Endothelial cell of umbilical vein (primary cell): ENCODE results near the gene STK24. TPM values are rescaled to one million over a fixed set of nuclear protein-coding genes. Genes with fewer than 3 reads are reported as not detected.
"Not testable (repeated sequence)": the region's sequence is repeated elsewhere in the genome, so short reads cannot be mapped to it uniquely, and the experiment has no call there.

Source experiments
- BruUV-seq: library from RNA; stranded (reverse); fragments of 400-500 nt; replicated peaks from 2 replicates; lab custom pipeline; 2021; lab: Mats Ljungman, UMichigan
- CTCF ChIA-PET: fragments of 300-600, 350-600 bp; sonication (Branson Sonifier 250); formaldehyde crosslinking; loops from one replicate; lab custom pipeline; 2021; ENCODE audit warnings: antibody characterized with exemption, inconsistent platforms; lab: Charles Lee
- POLR2A ChIA-PET: fragments of 300-600, 350-600 bp; sonication (Branson Sonifier 250); formaldehyde crosslinking; loops from one replicate; lab custom pipeline; 2021; ENCODE audit warnings: antibody characterized with exemption, inconsistent platforms; lab: Charles Lee
- DNase-seq: peaks from one replicate; pipeline ENCODE4 v3.0.0-alpha.2; 2011; ENCODE audit warnings: low read depth, low spot score
- FAIRE-seq: peaks from 2 replicates; lab custom pipeline; 2011; peaks lifted over from hg19 to GRCh38; lab: Jason Lieb, UNC
- H2AFZ ChIP-seq: 2 replicates; pipeline ENCODE4 v1.6.0; 2012; ENCODE audit warnings: low read depth, low read length, control low read depth, inconsistent platforms
- H3K27ac ChIP-seq: 2 replicates; pipeline ENCODE4 v1.5.1; 2011; ENCODE audit warnings: low read depth, mild to moderate bottlenecking, control low read depth, low read length, moderate library complexity; ENCODE audit not compliant: insufficient read depth
- H3K27me3 ChIP-seq, 2 experiments: 2 replicates each; pipeline versions ENCODE4 v1.6.0 to v1.6.1; 2011; ENCODE audit warnings: low read length in 2 of 2, mixed read lengths in 1 of 2; ENCODE audit not compliant: control insufficient read depth in 2 of 2, insufficient read depth in 2 of 2
- H3K36me3 ChIP-seq, 2 experiments: 2 replicates in 1 of 2; 3 replicates in 1 of 2; pipeline ENCODE4 v1.5.1; 2011; ENCODE audit warnings: low read length in 2 of 2, mild to moderate bottlenecking in 1 of 2, moderate library complexity in 1 of 2; ENCODE audit not compliant: control insufficient read depth in 2 of 2, insufficient read depth in 2 of 2; ENCODE audit errors: extremely low read depth in 1 of 2
- H3K4me1 ChIP-seq: 3 replicates; pipeline ENCODE4 v1.5.1; 2011; ENCODE audit warnings: mild to moderate bottlenecking, low read length; ENCODE audit not compliant: control insufficient read depth, insufficient read depth; ENCODE audit errors: extremely low read depth
- H3K4me2 ChIP-seq: 2 replicates; pipeline ENCODE4 v1.6.1; 2011; ENCODE audit warnings: low read length, control low read depth, mixed read lengths; ENCODE audit not compliant: insufficient read depth
- H3K4me3 ChIP-seq, 3 experiments: fragments of 200-600 bp in 1 of 3; sonication (generic), shearing (Covaris generic) in 1 of 3; replicated peaks in 1 of 3; 2 replicates each; pipeline ENCODE4 v1.5.1; 2011 to 2016; ENCODE audit warnings: control low read depth in 3 of 3, low read length in 3 of 3, mild to moderate bottlenecking in 2 of 3, inconsistent platforms in 1 of 3, low read depth in 1 of 3, moderate library complexity in 1 of 3; ENCODE audit not compliant: insufficient read depth in 1 of 3
- H3K79me2 ChIP-seq: 2 replicates; pipeline ENCODE4 v1.6.0; 2012; ENCODE audit warnings: low read length, inconsistent platforms; ENCODE audit not compliant: control insufficient read depth, insufficient read depth
- H3K9ac ChIP-seq: replicated peaks from 2 replicates; pipeline ENCODE3; 2011; ENCODE audit warnings: low read length, control low read depth; ENCODE audit not compliant: insufficient read depth; ENCODE audit errors: extremely low read depth
- H3K9me1 ChIP-seq: replicated peaks from 3 replicates; pipeline ENCODE4 v1.6.0; 2011; ENCODE audit warnings: mild to moderate bottlenecking, low read length; ENCODE audit not compliant: control insufficient read depth, insufficient read depth; ENCODE audit errors: extremely low read depth
- H3K9me3 ChIP-seq: replicated peaks from 2 replicates; pipeline ENCODE4 v1.5.1; 2012; ENCODE audit warnings: low read length, inconsistent platforms; ENCODE audit not compliant: control insufficient read depth, insufficient read depth
- H4K20me1 ChIP-seq: replicated peaks from 2 replicates; pipeline ENCODE3; 2011; ENCODE audit warnings: mild to moderate bottlenecking, low read length; ENCODE audit not compliant: control insufficient read depth, insufficient read depth; ENCODE audit errors: extremely low read depth
- dilution Hi-C: fragments of 300-500 bp; cut with MboI; formaldehyde crosslinking; loops from one replicate; pipeline ENCODE4 v1.15.0; 2019; ENCODE audit warnings: low sequenced_read_pairs; ENCODE audit not compliant: extremely low pct_ligation_motif_present
- intact Hi-C: fragments of 100-400 bp; cut with micrococcal nuclease; formaldehyde crosslinking; loops from one replicate; pipeline ENCODE4 v1.10.0; 2022
- polyA plus RNA-seq, 4 experiments: library from polyadenylated mRNA; depleted of rRNA in 3 of 4; stranded (reverse) in 3 of 4; unstranded in 1 of 4; fragments of >200 nt; gene quantifications; 2 replicates each; pipeline versions ENCODE4 v1.2.1 to v1.2.3, GENCODE V29; 2011 to 2012; ENCODE audit warnings: missing spikeins in 1 of 4
- total RNA-seq: library from RNA; stranded (reverse); gene quantifications from 2 replicates; pipeline ENCODE4 v1.2.3, GENCODE V29; 2021

The STK24 gene
- total and polyA plus RNA-seq, 2 donors (not counting 3 experiments of a cell fraction or from before 2014, with no cell fraction given) = 43.3 to 100 TPM

- H3K9ac ChIP-seq, dilution Hi-C loops, H3K9me1 ChIP-seq, DNase-seq, intact Hi-C loops, H3K4me2 ChIP-seq, H2AFZ ChIP-seq, H3K27me3 ChIP-seq, CTCF ChIA-PET, H3K4me1 ChIP-seq, H3K79me2 ChIP-seq, H3K27ac ChIP-seq, H3K9me3 ChIP-seq, H3K4me3 ChIP-seq, FAIRE-seq, BruUV-seq, H4K20me1 ChIP-seq, H3K36me3 ChIP-seq: not testable (repeated sequence)
- POLR2A ChIA-PET = interaction anchor here (0.7 kb wide), 1 partner anchor 17 kb away, joined by 3 read pairs; no protein-coding TSS in a partner anchor
Observed at GRCh38 chr13:98590471-98590870, 13.6 kb upstream of the STK24 start.

GRCh38 chr13:98589516-98589915, 12.6 kb upstream of the STK24 start:
- intact Hi-C loops = not testable (repeated sequence)

More at GRCh38 chr13:98589516-98589915, 12.6 kb upstream of the STK24 start:
- BruUV-seq, H4K20me1 ChIP-seq, H3K27ac ChIP-seq, POLR2A ChIA-PET, DNase-seq, H3K4me2 ChIP-seq, H3K4me1 ChIP-seq, H3K9ac ChIP-seq, H2AFZ ChIP-seq, H3K27me3 ChIP-seq, H3K9me3 ChIP-seq, H3K4me3 ChIP-seq, H3K79me2 ChIP-seq, H3K9me1 ChIP-seq, FAIRE-seq, H3K36me3 ChIP-seq: not testable (repeated sequence)
- CTCF ChIA-PET = interaction anchor here (1.3 kb wide), 1 partner anchor 8 kb away, joined by 5 read pairs; no protein-coding TSS in a partner anchor
- dilution Hi-C loops = loop anchor here (10.0 kb wide), 1 partner anchor 85 kb away; no protein-coding TSS in a partner anchor
